ENCODE results near the gene C20orf204.

DNA sequence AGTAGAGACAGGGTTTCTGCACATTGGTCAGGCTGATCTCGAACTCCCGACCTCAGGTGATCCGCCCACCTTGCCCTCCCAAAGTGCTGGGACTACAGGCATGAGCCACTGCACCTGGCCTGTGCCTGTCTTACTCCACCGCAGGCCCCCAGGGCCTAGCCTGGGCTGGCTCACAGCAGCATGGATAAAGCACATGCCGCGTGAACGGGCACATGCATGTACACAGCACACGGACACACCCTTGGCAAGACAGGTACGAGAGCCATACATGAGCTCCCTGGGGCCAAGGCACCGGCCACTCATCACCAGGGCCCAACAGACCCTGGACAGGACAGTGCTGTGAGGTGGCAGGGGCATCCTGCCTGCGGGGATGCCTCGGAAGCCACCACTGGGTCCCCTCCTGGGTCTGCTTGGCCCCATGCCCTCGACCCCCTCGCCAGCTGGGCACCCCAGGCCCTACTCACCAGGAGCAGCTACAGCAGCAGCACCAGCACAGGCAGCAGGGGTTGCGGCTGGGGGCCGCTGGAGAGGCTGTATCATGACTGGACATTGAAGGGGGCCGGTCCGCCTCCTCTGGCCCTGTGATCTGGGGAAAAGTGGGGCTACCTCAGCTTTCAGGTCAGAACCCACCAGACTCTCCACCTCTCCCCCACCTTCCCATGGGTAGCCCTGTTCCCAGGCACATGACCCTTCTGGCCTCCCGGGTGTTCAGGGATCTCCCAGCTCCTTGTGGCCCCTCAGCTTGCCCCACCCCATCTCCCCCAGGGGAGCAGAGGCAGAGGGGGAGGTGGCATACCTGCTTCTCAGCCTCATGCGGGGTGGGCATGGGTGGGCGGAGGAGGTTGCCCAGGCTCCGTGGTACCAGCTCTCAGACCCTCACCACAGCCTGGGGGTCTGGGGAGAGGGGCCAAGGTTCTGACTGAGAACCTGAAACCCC is 40.3 kb downstream of the C20orf204 start:
- TF ChIP-seq YY1 (IDR thresholded peaks at IDR 0.05; ENCODE audit: insufficient read depth, insufficient read length) = no peak
- no peak for TF ChIP-seq ZNF274 (IDR thresholded peaks at IDR 0.05; ENCODE audit: low read depth, low read length)
- TF ChIP-seq SUZ12 (IDR thresholded peaks at IDR 0.05; ENCODE audit: extremely low read depth, insufficient read depth, insufficient read length) = no peak

All from NT2/D1 (cell line).